NB4 (cell line): ENCODE data around the gene BSCL2.

Source experiments
- MAX ChIP-seq: IDR thresholded peaks from 2 replicates; pipeline ENCODE4 v1.6.1; 2011; ENCODE audit warnings: low read depth, low read length
- MYC ChIP-seq: IDR thresholded peaks from 2 replicates; pipeline ENCODE4 v1.6.1; 2011; ENCODE audit warnings: low read depth, low read length
- POLR2A ChIP-seq: IDR thresholded peaks from 2 replicates; pipeline ENCODE4 v1.6.1; 2011; ENCODE audit warnings: mild to moderate bottlenecking; ENCODE audit not compliant: insufficient read length; ENCODE audit errors: extremely low read depth
- TF ChIP-seq, protein P1 (sequence below): IDR thresholded peaks from one replicate; pipeline ENCODE4 v1.5.1; 2012; ENCODE audit warnings: low read depth, low read length

DNA sequence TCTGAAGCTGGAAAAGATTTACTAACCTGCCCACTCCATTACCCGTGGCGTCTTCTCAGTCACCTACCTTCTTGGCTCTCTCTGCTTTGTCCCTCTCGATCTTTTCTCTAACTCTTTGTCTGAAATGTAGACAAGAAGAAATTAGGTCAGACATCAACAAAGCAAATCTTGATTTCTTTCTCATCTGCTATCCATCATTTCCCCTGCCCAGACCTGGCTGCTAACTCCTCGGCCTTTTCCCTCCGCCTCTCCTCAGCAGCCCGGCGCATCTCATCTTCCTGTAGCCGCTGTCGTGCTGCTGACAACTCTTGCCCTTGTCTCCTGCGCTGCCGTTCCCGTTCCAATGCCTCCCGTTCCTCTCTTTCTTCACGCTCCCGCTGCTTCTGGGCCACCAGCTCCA lies 29.5 kb downstream of the BSCL2 start:
- TF ChIP-seq, protein P1, sequence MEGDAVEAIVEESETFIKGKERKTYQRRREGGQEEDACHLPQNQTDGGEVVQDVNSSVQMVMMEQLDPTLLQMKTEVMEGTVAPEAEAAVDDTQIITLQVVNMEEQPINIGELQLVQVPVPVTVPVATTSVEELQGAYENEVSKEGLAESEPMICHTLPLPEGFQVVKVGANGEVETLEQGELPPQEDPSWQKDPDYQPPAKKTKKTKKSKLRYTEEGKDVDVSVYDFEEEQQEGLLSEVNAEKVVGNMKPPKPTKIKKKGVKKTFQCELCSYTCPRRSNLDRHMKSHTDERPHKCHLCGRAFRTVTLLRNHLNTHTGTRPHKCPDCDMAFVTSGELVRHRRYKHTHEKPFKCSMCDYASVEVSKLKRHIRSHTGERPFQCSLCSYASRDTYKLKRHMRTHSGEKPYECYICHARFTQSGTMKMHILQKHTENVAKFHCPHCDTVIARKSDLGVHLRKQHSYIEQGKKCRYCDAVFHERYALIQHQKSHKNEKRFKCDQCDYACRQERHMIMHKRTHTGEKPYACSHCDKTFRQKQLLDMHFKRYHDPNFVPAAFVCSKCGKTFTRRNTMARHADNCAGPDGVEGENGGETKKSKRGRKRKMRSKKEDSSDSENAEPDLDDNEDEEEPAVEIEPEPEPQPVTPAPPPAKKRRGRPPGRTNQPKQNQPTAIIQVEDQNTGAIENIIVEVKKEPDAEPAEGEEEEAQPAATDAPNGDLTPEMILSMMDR, result no peak
- TF ChIP-seq POLR2A (no peak), MYC (no peak), MAX (no peak)
